H1 (cell line): ENCODE results near the gene GLCE. TPM values are rescaled to one million over a fixed set of nuclear protein-coding genes. Genes with fewer than 3 reads are reported as not detected.

Experiments used
- CTCF ChIA-PET: fragments of 300-600 bp; sonication (Branson Sonifier 250); formaldehyde crosslinking; loops from one replicate; lab custom pipeline; 2021; ENCODE audit not compliant: partially characterized antibody; lab: Charles Lee
- POLR2A ChIA-PET: fragments of 300-600 bp; sonication (Branson Sonifier 250); formaldehyde crosslinking; loops from one replicate; lab custom pipeline; 2021; ENCODE audit warnings: inconsistent platforms; ENCODE audit not compliant: partially characterized antibody; lab: Charles Lee
- DNase-seq, 2 experiments: peaks; one replicate each; pipeline versions ENCODE4 v3.0.0 to v3.0.0-alpha.2; 2010 to 2022; ENCODE audit warnings: low spot score in 2 of 2, low read depth in 1 of 2, mixed read lengths in 1 of 2
- FAIRE-seq: peaks from 2 replicates; lab custom pipeline; 2011; peaks lifted over from hg19 to GRCh38; lab: Jason Lieb, UNC
- H2AFZ ChIP-seq: 2 replicates; pipeline ENCODE4 v1.8.1; 2012; ENCODE audit warnings: low read length, inconsistent platforms
- H2AK5ac ChIP-seq: 2 replicates; pipeline ENCODE4 v1.6.1; 2013; ENCODE audit warnings: low read depth, low read length
- H2BK120ac ChIP-seq: replicated peaks from 2 replicates; pipeline ENCODE3; 2013; ENCODE audit warnings: low read depth, low read length, inconsistent platforms
- H2BK12ac ChIP-seq: 2 replicates; pipeline ENCODE4 v1.6.1; 2013; ENCODE audit warnings: low read depth, low read length
- H2BK15ac ChIP-seq: 2 replicates; pipeline ENCODE4 v1.6.1; 2013; ENCODE audit warnings: low read length
- H2BK20ac ChIP-seq: 2 replicates; pipeline ENCODE4 v1.6.1; 2013; ENCODE audit warnings: low read length
- H2BK5ac ChIP-seq: 2 replicates; pipeline ENCODE4 v1.6.1; 2013; ENCODE audit warnings: low read depth, low read length
- H3K14ac ChIP-seq: 2 replicates; pipeline ENCODE4 v1.6.1; 2013; ENCODE audit warnings: inconsistent platforms; ENCODE audit not compliant: insufficient read length
- H3K18ac ChIP-seq: 2 replicates; pipeline ENCODE4 v1.6.1; 2013; ENCODE audit warnings: low read length; ENCODE audit errors: extremely low read depth
- H3K23ac ChIP-seq: 2 replicates; pipeline ENCODE4 v1.6.1; 2013; ENCODE audit warnings: inconsistent platforms; ENCODE audit not compliant: insufficient read length
- H3K23me2 ChIP-seq: 2 replicates; pipeline ENCODE4 v1.6.1; 2013; ENCODE audit warnings: low read depth, low read length
- H3K27ac ChIP-seq: 2 replicates; pipeline ENCODE4 v1.6.1; 2011; ENCODE audit warnings: low read depth, low read length, inconsistent platforms
- H3K27me3 ChIP-seq, 4 experiments: replicated peaks in 1 of 4; 1 replicate in 1 of 4; 2 replicates in 3 of 4; pipeline versions ENCODE4 v1.6.1 to v1.8.1; 2011 to 2013; ENCODE audit warnings: low read length in 3 of 4, mild to moderate bottlenecking in 3 of 4, inconsistent platforms in 2 of 4, mixed read lengths in 2 of 4, moderate library complexity in 1 of 4; ENCODE audit not compliant: control insufficient read depth in 3 of 4, insufficient read depth in 3 of 4; ENCODE audit errors: extremely low read depth in 1 of 4
- H3K36me3 ChIP-seq, 4 experiments: 2 replicates each; pipeline versions ENCODE4 v1.6.1 to v1.8.1; 2011 to 2013; ENCODE audit warnings: mild to moderate bottlenecking in 4 of 4, low read length in 3 of 4, moderate library complexity in 2 of 4, control low read depth in 1 of 4, inconsistent platforms in 1 of 4; ENCODE audit not compliant: insufficient read depth in 4 of 4, control insufficient read depth in 2 of 4
- H3K4ac ChIP-seq: replicated peaks from 2 replicates; pipeline ENCODE3; 2013; ENCODE audit warnings: low read length, low read depth, mixed read lengths, inconsistent platforms; ENCODE audit not compliant: insufficient read length
- H3K4me1 ChIP-seq, 4 experiments: replicated peaks in 1 of 4; 1 replicate in 1 of 4; 2 replicates in 3 of 4; pipeline versions ENCODE4 v1.6.1 to v1.8.1; 2011 to 2013; ENCODE audit warnings: low read length in 3 of 4, inconsistent platforms in 2 of 4, mixed read lengths in 1 of 4; ENCODE audit not compliant: insufficient read depth in 4 of 4, control insufficient read depth in 3 of 4
- H3K4me2 ChIP-seq, 2 experiments: 2 replicates each; pipeline versions ENCODE4 v1.6.1 to v1.8.1; 2011 to 2013; ENCODE audit warnings: low read depth in 2 of 2, low read length in 2 of 2, control low read depth in 1 of 2, inconsistent platforms in 1 of 2, mild to moderate bottlenecking in 1 of 2; ENCODE audit not compliant: insufficient read depth in 1 of 2
- H3K4me3 ChIP-seq, 4 experiments: fragments of 200-600, 300-600 bp in 1 of 4; sonication (generic), shearing (Covaris generic), sonication (Bioruptor Twin) in 1 of 4; 2 replicates each; pipeline versions ENCODE4 v1.5.1 to v1.8.1; 2011 to 2016; ENCODE audit warnings: low read length in 4 of 4, low read depth in 3 of 4, control low read depth in 2 of 4, inconsistent platforms in 2 of 4, mild to moderate bottlenecking in 2 of 4, mixed read lengths in 1 of 4, moderate library complexity in 1 of 4; ENCODE audit not compliant: insufficient read depth in 2 of 4; ENCODE audit errors: extremely low read depth in 1 of 4
- H3K56ac ChIP-seq: replicated peaks from 2 replicates; pipeline ENCODE3; 2013; ENCODE audit warnings: low read depth, mild to moderate bottlenecking, mixed read lengths, low read length, inconsistent platforms; ENCODE audit not compliant: insufficient read length
- H3K79me1 ChIP-seq: 2 replicates; pipeline ENCODE4 v1.6.1; 2013; ENCODE audit warnings: low read depth, low read length, control low read depth
- H3K79me2 ChIP-seq, 2 experiments: 2 replicates each; pipeline versions ENCODE4 v1.6.1 to v1.8.1; 2012 to 2013; ENCODE audit warnings: low read length in 2 of 2, mild to moderate bottlenecking in 2 of 2, inconsistent platforms in 1 of 2; ENCODE audit not compliant: insufficient read depth in 2 of 2, control insufficient read depth in 1 of 2
- H3K9ac ChIP-seq, 4 experiments: replicated peaks in 1 of 4; 1 replicate in 1 of 4; 2 replicates in 3 of 4; pipeline versions ENCODE4 v1.6.1 to v1.8.1; 2011 to 2013; ENCODE audit warnings: low read depth in 3 of 4, low read length in 3 of 4, control low read depth in 2 of 4, mild to moderate bottlenecking in 2 of 4, moderate library complexity in 2 of 4, inconsistent platforms in 1 of 4; ENCODE audit errors: extremely low read depth in 1 of 4
- H3K9me3 ChIP-seq, 2 experiments: 2 replicates each; pipeline versions ENCODE4 v1.6.1 to v1.8.1; 2012 to 2013; ENCODE audit warnings: mild to moderate bottlenecking in 2 of 2, moderate library complexity in 2 of 2, control low read depth in 1 of 2, inconsistent platforms in 1 of 2, low read depth in 1 of 2, low read length in 1 of 2, mixed read lengths in 1 of 2; ENCODE audit not compliant: insufficient read depth in 2 of 2
- H4K20me1 ChIP-seq, 2 experiments: replicated peaks in 1 of 2; 2 replicates each; pipeline versions ENCODE3 to v1.8.1; 2011 to 2013; ENCODE audit warnings: inconsistent platforms in 2 of 2, low read length in 2 of 2, mild to moderate bottlenecking in 1 of 2; ENCODE audit not compliant: insufficient read depth in 2 of 2, control insufficient read depth in 1 of 2
- H4K5ac ChIP-seq: 2 replicates; pipeline ENCODE4 v1.6.1; 2013; ENCODE audit warnings: low read length, low read depth, mixed read lengths, inconsistent platforms; ENCODE audit not compliant: insufficient read length
- H4K8ac ChIP-seq: 2 replicates; pipeline ENCODE4 v1.8.0; 2013; ENCODE audit warnings: mild to moderate bottlenecking, moderate library complexity, low read length, inconsistent platforms; ENCODE audit not compliant: insufficient read depth; ENCODE audit errors: extremely low read depth
- H4K91ac ChIP-seq: replicated peaks from 2 replicates; pipeline ENCODE3; 2013; ENCODE audit warnings: low read length, mixed read lengths, inconsistent platforms; ENCODE audit not compliant: insufficient read length
- BRCA1 ChIP-seq: IDR thresholded peaks from 2 replicates; pipeline ENCODE4 v1.6.1; 2012; ENCODE audit warnings: low read depth, low read length, improper control_type of control experiment
- NRF1 ChIP-seq: IDR thresholded peaks from 2 replicates; pipeline ENCODE4 v1.6.1; 2011; ENCODE audit warnings: mild to moderate bottlenecking, low read depth, low read length, improper control_type of control experiment
- RXRA ChIP-seq: IDR thresholded peaks from 2 replicates; pipeline ENCODE4 v1.6.1; 2011; ENCODE audit warnings: low read depth, mild to moderate bottlenecking, low read length, moderate library complexity; ENCODE audit not compliant: insufficient read depth
- SIX5 ChIP-seq: IDR thresholded peaks from 2 replicates; pipeline ENCODE4 v1.6.1; 2011; ENCODE audit warnings: mild to moderate bottlenecking, low read depth, low read length
- whole genome bisulfite sequencing, 2 experiments: shearing (Covaris generic) in 1 of 2; methylation state at CpG; one replicate each; pipeline versions ENCODE4 v1.1.6 to v1.1.7; 2013 to 2015; ENCODE audit warnings: low lambda C conversion rate in 2 of 2, mixed read lengths in 2 of 2, inconsistent platforms in 1 of 2, low coverage in 1 of 2, missing lambda C conversion rate in 1 of 2; ENCODE audit not compliant: insufficient replicate concordance in 2 of 2, insufficient coverage in 1 of 2, insufficient read length in 1 of 2; ENCODE audit errors: extremely low coverage in 1 of 2, missing lambda C conversion rate in 1 of 2; 5-methylcytosine and 5-hydroxymethylcytosine counted together
- polyA plus RNA-seq, 7 experiments: library from polyadenylated mRNA; depleted of rRNA in 3 of 7; stranded (reverse) in 5 of 7; unstranded in 2 of 7; fragments of >200 nt in 5 of 7; fragments of 200-250 nt in 2 of 7; gene quantifications; 1 replicate in 5 of 7; 2 replicates in 1 of 7; 4 replicates in 1 of 7; pipeline versions ENCODE4 v1.2.1 to v1.2.3, GENCODE V29; 2011 to 2013; ENCODE audit warnings: missing spikeins in 2 of 7, mixed read lengths in 2 of 7
- total RNA-seq: library from RNA; stranded (reverse); fragmentation: NEBNext Ultra II Directional; extraction: Animal tissue kit (Norgen Biotek cat#: 25700); gene quantifications from 2 replicates; pipeline ENCODE4 v1.2.1, GENCODE V29; 2021
- TF ChIP-seq, protein P1 (sequence below): IDR thresholded peaks from 2 replicates; pipeline ENCODE4 v1.6.1; 2012; ENCODE audit warnings: inconsistent platforms

The GLCE gene
- total and polyA plus RNA-seq, 2 of the 8 experiments (the other 6 are each of a cell fraction or from before 2014, with no cell fraction given) = 17.1 to 22.7 TPM

DNA sequence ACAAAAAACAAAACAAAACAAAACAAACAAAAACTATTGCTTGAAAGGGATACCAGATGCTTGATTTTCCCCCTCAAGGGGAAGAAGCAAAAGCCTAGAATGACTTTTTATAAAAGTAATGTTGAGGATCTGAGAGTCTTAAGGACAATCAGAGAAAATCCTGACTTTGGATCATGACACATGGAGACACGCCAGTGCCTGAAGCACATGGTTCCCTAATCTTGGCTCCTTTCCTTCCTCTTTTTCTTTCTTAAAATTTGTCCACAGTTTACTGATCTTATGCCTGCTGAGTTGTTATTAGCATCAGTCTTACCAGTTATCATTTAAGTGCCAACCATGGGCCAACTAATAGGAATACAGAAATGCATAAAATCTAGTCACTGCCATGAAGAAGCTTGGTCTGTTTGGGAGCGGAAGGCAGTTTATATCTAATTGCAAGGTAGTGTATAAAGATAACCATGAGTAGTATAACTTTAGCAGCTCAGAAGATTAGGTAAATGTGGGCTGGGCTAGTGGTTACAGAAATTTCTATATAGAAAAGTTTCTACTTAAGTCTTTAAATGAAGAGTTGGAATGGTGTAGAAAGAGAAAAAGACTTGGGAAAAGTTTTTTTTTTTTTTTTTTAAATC is 6.9 kb downstream of the GLCE start:
- H3K4ac ChIP-seq = no peak overlapping the region
- FAIRE-seq (no peak), DNase-seq (no peak)
- no peak overlapping the region for H3K18ac ChIP-seq
- H3K27ac ChIP-seq = no peak overlapping the region
- no peak overlapping the region for H2BK120ac ChIP-seq
- H3K56ac ChIP-seq = no peak overlapping the region
- H4K5ac ChIP-seq = no peak overlapping the region
- H3K23me2 ChIP-seq = 0 out of 2 replicates have a peak, but pooled peaks cover 2% of the 10 kb centered on the region
- no peak overlapping the region for H4K91ac ChIP-seq
- POLR2A ChIA-PET = interaction anchor here (0.6 kb wide), 1 partner anchor 286 kb away, joined by 3 read pairs; the partner anchor contains the start of gene RPLP1
- no peaks in the 10 kb centered on the region for H3K36me3 ChIP-seq
- peaks cover 6 to 13% of the 10 kb centered on the region in 2 experiments for H4K20me1 ChIP-seq
- H4K8ac ChIP-seq = no peak overlapping the region
- H3K4me1 ChIP-seq = no peaks in the 10 kb centered on the region
- CTCF ChIA-PET = no interaction called here
- no peak overlapping the region for H3K9ac ChIP-seq
- no peak overlapping the region for H2AFZ ChIP-seq
- H2BK12ac ChIP-seq = no peak overlapping the region
- no peak overlapping the region for H3K23ac ChIP-seq
- H3K4me2 ChIP-seq = no peak overlapping the region
- 90% methylated on average over 2 of the region's 2 CpGs; no CpG with 5 or more reads in 1 of the 2 experiments for WGBS, 2 experiments
- no peaks in the 10 kb centered on the region; a peak in 1 of 7 replicates for H3K27me3 ChIP-seq
- no peaks in the 10 kb centered on the region for H3K9me3 ChIP-seq
- no peak overlapping the region for H3K4me3 ChIP-seq
- H3K14ac ChIP-seq = no peak overlapping the region
- H2BK5ac ChIP-seq = no peak overlapping the region
- no peak overlapping the region for H2BK20ac ChIP-seq
- H2AK5ac ChIP-seq = no peak overlapping the region
- peaks cover 2% of the 10 kb centered on the region for H3K79me1 ChIP-seq
- H3K79me2 ChIP-seq = peaks cover 0 to 86% of the 10 kb centered on the region in 2 experiments; a peak in 2 of 4 replicates
- no peak overlapping the region for H2BK15ac ChIP-seq
- TF ChIP-seq, protein P1, sequence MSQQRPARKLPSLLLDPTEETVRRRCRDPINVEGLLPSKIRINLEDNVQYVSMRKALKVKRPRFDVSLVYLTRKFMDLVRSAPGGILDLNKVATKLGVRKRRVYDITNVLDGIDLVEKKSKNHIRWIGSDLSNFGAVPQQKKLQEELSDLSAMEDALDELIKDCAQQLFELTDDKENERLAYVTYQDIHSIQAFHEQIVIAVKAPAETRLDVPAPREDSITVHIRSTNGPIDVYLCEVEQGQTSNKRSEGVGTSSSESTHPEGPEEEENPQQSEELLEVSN = no peak
- TF ChIP-seq BRCA1 (no peak), NRF1 (no peak), RXRA (no peak), SIX5 (no peak)
- TF ChIP-seq, all 59 proteins: peak for 0
